Raji (cell line): Measurements from ENCODE around the gene C8A.

Experiments used
- POLR2A ChIP-seq: IDR thresholded peaks from 2 replicates; pipeline ENCODE4 v1.6.1; 2011; ENCODE audit warnings: low read depth, low read length, control low read depth; ENCODE audit not compliant: insufficient read depth

The C8A gene

DNA sequence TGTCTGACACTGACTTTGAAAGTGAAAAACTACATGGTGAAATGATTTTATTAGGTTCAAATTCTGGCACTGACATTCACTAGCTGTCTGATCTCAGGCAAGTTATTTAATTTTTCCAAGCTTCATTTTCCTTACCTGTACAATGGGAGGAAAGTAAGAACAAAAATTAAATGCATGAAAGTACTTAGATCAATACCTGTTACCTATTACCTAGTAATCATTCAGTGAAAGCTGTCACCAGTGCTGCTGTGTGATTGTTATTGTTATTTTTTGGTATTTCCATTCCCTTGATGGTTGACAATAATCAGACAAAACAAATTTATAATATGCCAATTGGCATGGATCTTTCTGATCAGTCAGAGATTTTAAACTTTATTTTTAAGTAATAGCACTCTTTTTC is 1.6 kb downstream of the C8A start:
- TF ChIP-seq POLR2A, result no peak

DNA sequence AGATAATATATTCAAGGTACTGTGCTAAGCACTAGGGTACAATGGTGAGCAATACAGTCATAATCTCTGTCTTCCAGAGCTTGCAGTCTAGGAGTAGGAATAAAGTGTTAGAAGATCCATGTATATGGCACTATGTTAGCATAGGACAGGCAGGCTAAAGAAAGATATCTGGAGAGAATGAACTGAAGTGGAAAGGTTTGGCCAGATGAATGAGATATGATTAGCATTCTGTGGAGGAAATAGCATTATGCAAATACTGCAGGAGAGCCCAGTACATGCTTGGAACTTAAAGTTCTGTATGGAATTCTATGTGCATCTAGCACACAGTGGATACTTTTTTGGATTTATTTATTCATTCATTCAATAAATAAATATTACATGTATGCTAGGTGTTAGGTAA is 4.7 kb downstream of the C8A start:
- TF ChIP-seq POLR2A, result no peak

DNA sequence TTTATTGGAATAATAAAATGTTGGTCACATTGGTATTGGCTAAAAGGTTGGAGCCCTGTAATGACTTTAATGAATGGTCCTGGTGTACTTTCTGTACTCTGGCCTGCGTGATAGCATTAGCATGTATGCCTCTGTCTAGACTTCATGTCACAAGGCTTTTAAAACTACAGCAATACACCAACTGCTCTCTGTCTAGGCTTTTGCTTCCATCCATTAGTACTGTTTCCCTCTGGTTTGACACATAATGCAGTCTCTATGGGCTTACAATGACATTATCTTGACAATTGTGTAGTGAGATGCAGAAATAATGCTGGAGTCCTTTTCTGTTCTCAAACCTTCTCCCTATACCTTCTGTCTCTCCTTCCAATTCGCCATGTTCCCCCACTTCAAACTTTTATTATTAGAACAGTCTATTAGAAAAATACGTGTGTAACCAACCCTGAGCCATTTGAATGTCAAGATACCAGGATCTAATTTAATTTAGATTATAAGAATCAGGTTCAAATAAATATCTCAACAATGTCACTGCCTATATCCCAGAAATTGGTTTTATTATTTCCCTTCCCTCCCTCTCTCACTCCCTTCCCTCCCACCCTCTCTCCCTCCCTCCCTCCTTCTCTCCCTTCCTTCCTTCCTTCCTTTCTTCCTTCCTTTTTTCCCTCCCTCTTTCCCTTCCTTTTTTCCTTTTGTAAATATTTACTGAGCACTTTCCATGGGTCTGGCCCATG is 8.8 kb downstream of the C8A start:
- TF ChIP-seq POLR2A, result no peak

DNA sequence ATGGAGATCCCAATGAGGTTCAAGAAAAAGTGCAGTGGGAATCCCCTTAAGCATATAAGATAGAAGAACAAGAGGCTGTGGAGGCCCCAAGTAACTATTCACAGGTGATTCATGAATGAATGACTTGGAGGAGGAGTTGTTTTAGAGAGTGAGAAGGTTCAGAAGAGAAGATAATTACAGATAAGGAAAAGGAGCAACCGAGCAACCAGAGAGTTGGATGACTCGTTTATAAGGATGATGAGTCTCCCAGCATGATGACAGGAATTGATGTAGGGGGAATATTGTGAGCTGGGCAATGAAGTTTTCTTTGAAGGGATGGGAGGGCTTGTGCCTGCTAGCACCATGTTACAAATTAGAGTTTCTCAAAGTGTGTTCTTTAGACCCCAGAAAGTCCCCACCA is 9.8 kb downstream of the C8A start:
- no peak for TF ChIP-seq POLR2A

DNA sequence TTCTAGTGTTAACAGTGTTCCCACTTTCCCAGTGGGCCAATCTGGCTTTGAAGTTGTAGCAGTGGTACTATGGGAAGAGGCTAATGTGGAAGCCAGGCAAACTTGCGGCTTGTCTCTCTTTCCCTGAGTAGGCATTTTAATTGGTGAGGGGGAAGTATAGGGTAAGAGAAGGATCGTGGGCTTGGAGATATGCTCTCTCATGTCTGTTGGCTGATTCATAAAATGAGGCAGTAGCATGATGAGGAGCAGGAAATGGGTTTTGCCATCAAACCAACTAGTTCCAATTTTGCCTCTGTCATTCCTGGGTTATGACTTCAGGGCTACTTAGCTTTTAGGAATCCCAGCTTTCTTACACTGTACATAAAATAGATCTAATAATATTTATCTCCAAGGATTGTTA is 12.1 kb downstream of the C8A start:
- TF ChIP-seq POLR2A, result no peak

DNA sequence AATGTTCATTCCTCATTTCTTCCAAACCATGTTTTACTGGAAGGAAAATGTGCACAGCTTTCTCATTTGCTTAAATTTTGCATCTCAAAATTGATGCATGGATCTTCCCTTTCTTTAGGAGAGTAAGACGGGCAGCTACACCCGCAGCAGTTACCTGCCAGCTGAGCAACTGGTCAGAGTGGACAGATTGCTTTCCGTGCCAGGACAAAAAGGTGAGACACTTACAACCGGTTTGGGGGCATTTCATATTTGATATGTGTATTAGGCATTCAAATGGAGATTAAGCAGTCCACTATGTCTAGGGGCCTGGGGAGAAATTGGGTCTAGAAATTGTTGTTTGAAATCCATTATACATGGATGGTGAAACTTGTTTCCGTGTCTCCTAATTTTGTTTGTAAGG is 12.9 kb downstream of the C8A start:
- TF ChIP-seq POLR2A, result no peak

DNA sequence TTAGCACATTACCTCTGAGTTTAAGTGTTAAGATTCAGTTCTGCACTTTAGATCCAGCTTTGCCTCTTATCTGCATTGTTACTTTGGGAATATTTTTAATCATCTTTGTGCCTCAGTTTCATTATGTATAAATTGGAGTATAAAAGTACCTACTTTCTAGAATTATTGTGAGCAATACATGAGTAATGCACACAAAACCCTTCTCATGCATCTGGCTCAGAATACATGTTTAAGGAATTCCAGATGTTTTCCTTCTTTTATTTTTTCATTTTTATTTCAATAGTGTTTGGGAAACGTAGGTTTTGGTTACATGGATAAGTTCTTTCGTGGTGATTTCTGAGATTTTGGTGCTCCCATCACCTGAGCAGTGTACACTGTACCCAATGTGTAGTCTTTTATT is 14.2 kb downstream of the C8A start:
- no peak for TF ChIP-seq POLR2A

DNA sequence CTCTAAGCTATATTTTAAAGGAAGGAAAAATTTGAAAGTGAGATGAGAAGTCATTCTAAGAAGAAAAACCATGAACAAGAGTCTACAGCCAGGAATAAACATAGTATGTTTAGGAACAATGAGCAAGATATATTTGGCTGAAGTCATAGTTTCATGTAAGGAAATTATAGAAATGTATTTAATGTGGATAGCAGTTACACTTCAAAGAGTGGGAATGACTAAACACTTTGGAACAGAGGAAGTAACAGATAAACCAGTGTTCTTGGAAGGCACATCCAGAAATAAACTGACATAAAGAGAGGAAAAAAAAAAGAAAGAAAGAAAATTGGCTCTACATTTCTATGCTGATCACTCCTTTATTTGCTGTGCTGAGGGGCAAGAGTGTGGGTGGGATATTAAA is 18.0 kb downstream of the C8A start:
- TF ChIP-seq POLR2A, result no peak

DNA sequence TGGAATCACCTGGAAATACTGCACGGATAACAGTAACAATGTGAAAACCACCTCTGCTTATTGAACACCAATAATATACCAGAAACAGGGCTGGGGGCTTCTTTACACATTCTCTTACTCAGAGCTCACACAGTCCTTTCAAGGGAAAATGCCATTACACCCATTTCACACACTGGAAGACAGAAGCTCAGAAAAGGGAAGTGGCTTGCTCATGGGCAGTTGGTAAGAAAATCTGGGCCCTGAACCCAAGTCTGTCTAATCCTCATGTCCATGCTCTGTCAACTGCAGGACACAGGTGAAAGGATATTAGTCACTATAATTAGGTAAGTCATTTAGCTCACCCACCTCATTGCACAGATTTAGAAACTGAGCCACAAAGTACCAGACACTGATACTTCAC is 18.6 kb downstream of the C8A start:
- TF ChIP-seq POLR2A, result no peak

DNA sequence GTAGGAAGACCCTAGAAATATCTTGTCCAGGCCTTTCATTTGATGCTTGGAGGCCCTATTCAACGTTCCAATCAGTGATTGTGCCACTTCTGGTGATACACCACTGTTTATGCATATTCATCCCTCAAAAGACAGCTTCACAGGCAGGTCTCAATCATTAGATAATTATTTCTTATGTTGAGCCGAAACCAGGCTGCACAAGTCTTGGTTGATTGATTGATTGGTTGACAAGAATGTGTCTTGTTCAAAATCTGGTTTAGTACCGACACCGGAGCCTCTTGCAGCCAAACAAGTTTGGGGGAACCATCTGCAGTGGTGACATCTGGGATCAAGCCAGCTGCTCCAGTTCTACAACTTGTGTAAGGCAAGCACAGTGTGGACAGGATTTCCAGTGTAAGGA is 20.1 kb downstream of the C8A start:
- TF ChIP-seq POLR2A, result no peak

DNA sequence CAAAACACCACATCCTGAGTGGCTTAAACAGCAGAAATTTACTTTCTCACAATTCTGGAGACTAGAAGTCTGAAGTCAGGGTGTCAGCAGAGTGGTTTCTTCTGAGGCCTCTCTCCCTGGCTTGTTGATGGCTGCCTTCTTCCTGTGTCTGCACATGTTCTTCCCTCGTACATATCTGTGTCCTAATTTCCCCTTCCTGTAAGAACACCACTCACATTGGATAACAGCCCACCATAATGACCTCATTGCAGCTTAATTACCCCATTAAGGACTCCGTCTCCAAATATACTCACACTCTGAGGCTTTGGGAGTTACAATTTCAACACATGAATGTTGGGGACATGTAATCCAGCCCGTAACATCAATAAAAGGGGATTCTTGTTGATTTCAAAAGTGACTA is 23.4 kb downstream of the C8A start:
- TF ChIP-seq POLR2A, result no peak

DNA sequence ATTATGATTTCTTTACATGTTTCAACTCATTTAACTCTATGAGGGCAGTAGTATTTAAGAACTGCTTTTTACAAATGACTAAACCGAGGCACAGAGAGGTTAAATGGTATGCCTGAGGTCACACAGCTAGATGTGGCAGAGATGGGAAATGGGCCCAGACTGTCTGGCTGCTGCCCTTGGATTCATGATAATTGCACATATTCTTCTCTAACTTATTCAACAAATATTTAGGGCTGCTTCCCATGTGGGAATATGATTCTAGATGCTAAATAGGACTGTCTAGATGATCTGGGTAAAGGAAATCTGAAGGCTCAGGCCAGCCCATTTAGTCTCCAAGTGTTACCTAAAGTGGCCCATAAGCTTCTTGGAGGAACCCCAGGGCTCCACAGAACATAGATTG is 26.2 kb downstream of the C8A start:
- TF ChIP-seq POLR2A, result no peak

DNA sequence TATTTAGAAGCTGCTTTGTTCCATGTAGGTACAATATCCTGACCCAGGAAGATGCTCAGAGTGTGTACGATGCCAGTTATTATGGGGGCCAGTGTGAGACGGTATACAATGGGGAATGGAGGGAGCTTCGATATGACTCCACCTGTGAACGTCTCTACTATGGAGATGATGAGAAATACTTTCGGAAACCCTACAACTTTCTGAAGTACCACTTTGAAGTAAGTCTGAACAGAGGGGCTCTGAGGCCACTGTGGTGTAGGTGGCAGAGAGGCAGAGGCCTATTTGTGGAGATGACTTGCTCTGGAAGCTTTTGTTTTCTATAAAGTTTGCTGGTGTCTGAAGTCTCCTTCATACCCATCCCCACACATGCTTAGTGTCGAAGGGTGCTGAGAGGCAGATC is 26.8 kb downstream of the C8A start:
- no peak for TF ChIP-seq POLR2A

DNA sequence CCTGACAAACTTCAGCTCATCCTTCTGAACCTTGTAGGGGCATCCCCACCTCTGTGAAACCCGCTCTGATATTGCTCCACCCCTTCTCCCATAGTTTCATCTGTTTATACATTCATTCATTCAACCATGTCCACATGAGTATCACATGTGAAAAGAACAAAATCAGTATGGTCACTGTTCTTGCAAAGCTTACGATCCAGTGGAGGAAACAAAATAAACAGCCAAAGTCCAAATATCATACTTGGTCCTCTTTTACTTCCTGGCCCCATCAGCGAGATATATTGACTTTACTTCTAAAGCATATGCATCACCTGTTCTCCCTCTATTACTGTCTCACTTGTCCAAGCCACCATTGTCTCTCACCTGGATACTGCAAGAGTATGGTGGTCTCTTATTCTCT is 35.6 kb downstream of the C8A start:
- no peak for TF ChIP-seq POLR2A

DNA sequence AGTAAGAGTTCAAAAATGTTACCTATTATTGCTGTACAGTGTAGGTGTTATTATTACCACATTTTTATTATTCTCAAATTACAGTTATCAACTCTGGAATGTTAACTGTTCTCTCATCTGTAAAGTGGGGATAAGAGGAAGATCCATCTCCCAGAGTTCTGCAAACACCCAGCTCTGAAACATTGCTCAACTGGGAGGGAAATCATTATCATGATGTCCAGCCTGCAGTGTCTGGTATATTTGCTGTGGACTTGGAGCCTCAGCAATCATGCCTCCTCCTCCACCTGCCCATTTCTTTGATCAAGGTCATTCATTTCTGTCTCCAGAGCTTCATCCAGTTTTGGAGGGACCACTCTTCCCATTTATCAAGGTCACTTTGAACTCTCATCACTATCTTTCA is 39.4 kb downstream of the C8A start:
- TF ChIP-seq POLR2A, result no peak

DNA sequence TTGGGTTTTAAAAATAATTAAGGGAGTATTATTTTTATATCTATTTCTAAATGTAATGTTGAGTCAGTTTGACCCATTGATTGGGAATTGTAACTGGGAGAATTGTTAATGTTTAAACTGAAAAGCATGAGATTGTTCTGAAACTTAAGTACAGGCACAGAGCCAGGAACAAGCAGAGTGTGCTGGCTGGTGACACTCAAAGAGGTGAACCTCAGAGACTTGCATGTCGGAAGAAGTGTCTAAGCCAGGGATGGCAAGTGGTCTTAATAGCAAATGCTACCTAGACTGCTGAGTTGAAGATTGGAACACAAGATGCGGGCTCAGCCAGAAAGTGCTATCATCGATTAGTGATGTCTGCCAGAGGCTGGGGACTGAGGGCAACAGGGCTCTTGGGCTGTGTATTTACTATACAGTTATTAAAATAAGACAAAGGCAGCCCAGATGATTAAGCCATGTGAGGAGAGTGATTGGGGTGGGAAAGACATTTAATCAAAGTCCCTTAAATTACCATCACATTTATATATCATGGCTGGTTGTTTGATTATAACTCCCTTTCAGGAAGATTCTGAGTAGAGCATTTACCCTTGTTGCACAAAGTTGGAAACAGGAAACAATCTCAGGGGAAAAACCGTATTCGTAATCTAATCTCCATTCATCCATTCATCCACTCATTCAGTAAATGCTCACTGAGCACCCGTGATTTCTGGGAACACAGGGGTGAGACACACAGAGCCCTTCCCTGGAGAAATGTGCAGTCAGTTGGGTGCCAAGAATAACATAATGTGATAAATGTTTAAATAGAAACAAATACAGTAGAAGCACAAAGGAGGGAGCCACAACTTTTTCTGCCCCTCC is 42.8 kb downstream of the C8A start:
- TF ChIP-seq POLR2A, result no peak

DNA sequence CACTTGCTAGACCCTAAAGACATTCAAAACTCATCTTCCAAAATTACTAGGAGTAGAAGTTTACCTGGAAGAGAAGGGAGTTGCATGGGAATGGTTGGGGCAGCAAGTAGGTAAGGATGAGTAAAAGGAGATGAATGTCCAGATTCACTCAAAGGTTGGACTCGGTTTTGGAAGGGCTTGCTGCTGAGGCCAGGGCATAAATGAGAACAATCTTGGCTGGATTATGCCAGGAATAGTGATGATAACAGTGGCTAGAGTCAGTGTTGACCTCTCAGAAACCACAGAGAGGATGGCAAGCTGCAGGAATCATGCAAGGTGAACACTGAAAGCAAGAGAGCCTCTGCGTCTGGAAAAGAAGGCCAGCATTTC is 43.4 kb downstream of the C8A start:
- no peak for TF ChIP-seq POLR2A
